ENCODE results near the gene NALCN.

GRCh38 chr13:101026328-101026727, 390.0 kb downstream of the NALCN start:
- TF ChIP-seq CTCF (conservative IDR thresholded peaks at IDR 0.05; ENCODE audit: low read depth, low read length) (no peak), EZH2 (IDR thresholded peaks at IDR 0.05; ENCODE audit: borderline replicate concordance, low read depth, low read length, poor library complexity, severe bottlenecking) (no peak)
